Cerebellar cortex (tissue), 1 donor: Measurements from ENCODE around the gene ORC5.
A peak's percentile ranks its signal among the peaks of the same experiment; 100 is the strongest.

ENCODE experiments used
- DNase-seq: peaks from one replicate; pipeline ENCODE4 v3.0.0-alpha.2; 2015; ENCODE audit warnings: low spot score

Gene ORC5

GRCh38 chr7:104126411-104126841 lies 81.4 kb downstream of the ORC5 start:
- DNase-seq, result peak; percentile 99

DNA sequence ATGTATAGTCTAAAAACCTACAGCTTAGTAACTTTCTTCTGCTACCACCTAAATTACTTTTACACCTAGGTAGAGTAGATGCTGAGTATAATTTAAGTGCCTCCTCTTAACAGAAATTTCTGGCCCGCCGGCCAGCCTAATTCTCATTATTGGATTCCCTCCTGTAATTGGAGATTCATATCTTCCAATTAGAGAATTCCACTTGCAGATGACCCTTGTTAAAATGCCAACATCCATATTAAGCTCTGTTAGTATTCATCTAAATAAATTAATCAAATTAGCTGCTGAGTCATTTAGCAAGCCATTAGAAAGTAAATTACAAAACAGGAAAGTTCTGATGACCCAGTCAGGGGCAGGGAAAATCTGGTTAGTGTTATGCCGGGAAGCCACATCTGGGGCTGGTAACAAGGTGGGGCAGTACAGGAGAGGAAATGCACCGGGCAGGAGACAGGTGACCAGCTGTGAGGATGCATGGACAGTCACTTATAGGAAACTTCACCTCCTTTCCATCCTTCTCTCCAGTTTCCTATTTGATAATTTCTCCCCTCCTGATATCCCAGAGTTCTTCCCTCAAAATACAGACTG lies 82.8 kb downstream of the ORC5 start:
- DNase-seq, result no peak

GRCh38 chr7:104124469-104124868 lies 83.3 kb downstream of the ORC5 start:
- DNase-seq, result no peak

DNA sequence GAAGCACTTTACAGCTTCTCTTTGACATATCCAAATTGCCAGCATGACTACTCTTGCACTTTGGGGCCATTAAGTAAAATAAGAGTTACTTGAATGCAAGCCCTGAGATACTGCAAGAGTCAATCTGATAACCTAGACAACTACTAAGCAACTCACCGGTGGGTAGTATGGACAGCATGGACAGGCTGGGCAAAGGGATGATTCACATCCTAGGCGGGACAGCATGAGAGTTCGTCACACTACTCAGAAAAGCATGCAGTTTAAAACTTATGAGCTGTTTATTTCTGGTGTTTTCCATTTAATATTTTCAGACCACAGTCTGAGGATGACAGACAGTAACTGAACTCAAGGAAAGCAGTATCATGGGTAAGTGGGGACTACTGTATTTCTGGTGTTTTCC lies 84.0 kb downstream of the ORC5 start:
- DNase-seq, result no peak

DNA sequence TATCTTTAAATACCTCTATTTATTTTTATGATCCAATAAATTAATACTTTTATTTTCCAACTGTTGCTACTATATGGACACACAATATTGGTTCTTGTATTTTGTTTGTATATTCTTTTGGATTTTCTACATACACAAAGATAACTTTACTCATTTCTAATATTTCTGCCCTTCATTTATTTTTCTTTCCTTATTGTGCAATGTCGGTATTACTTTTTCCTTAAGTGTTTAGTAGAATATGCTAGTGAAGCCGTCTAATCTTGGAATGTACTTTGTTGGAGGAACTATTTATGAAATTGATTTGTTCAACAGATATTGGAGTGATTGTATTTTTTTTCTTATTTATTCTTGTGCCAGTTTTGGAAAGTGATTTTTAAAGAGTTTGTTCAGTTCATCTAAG lies 94.0 kb downstream of the ORC5 start:
- no peak for DNase-seq

DNA sequence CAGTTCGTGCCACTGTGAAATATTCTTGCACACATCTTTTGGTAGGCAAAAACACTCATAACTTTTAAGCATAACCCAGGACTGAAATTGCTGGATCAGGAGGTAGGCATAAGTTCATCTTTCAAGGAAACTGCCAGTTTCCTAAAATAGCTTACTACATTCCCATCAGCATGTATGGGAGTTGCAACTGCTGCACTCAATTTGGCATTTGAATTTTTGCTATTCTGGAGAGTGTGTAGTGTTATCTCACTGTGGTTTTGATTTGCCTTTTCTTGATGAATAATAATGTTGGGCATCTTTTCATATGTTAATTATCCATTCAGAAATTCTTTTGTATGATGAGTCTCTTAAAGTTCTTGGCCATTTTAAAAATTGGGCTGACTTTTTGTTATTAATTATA lies 95.2 kb downstream of the ORC5 start:
- DNase-seq, result no peak

DNA sequence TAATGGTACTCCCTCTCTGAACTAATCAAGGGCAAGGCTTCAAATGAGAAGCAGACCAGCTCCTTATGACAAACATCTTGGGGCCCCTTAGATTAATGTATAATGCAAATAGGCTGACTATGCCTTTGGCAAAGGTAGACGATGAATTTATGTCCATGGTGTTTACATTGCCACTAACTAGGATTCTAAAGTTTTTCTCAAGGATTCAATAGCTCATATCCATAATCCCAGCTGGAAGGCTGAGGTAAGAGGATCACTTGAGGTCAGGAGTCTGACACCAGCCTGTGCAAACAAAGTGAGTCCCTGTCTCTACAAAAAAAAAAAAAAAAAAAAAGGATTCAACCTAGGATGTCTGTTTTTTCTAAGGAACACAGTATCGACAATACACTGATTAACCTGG lies 96.5 kb downstream of the ORC5 start:
- DNase-seq, result no peak

DNA sequence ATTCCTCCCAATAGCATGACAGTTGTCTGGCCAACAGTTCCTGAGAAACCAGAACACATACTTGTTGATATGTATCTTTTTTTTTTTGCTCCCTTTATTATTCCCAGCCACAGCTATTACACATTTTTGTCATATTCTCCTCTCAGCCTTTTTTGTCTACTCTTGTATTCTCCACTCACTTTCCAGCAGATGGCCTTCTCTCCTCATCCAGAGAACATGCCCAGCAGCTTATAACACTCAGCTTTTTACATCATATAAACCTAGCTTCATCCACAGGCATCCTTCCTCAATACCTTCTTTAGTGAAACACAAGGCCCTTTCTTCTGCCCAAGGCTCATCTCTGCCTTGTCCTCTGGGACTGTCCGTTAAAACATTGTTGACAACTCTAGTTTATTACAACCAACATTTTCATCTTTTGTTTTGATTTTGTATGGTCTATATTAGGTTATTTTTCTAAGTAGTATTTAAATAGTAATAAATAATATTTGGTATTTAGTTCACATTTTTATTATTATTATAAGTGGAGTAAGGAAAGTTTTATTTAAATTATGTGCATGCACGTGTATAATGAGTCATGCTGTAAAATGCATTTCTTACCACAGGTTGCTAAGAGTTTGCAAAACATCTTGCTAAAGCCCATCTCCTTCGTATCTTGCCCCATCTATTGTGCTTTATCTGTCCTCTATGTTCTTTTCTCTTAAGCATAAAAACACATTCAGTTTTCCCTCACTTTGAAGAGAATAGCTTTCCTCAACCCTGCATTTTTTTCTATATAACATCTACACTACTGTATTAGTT lies 101.5 kb downstream of the ORC5 start:
- DNase-seq, result peak; percentile 79

DNA sequence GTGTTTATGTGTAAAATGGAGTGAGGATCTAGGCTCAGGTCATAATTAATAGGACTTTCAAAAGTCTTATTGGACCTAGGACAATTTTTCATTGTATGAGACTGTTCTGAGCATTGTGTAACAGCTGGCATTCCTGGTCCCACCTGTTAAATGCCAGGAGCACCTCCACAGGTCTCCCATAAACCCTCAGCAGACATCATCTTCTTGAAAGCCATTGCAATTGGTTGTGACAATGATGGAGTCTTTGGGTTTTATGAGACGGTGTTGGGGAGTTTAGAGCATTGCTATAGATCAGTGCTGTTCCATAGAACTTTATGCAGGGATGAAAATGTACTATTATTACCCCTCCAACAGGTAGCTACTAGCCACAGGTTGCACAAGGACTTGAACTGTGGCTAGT lies 108.9 kb downstream of the ORC5 start:
- DNase-seq, result no peak

DNA sequence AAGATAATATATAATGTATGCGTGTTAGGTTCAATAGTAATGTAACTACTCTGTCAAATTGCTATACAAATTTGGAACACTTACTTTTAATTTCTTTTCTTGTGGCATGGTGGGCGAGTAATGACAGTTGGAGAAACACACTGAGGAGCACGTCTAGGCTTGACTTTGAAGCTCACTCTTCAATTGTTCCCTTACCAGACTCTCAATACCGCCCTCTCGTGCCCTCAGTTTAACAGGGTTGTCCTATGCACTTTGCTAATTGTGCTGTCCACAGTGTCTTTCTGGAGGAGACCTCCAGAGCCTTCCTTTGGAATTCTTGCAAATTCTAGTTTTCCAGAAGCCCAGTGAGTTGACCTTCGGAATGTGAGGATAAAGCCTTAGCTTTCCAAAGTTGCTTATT lies 111.1 kb downstream of the ORC5 start:
- DNase-seq, result peak; percentile 16

DNA sequence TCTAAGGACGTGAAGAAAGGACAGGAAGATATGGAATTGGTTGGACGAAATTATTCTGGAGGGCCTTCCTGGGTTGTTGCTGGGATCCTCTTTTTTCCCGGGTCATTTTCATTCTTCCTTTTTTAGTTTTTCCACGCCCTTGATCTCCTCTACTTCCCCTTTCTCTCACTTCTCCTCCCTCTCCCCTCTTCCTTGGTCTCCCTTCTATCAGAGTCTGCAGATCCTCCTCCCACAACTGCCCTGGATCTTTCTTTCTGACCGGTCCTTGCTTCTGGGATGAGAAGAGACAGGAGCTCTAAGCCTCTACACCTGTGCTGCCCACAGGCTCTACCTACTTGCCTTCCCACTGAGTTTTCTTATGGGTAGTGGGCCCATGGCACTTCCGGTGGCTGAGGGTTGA lies 114.7 kb downstream of the ORC5 start:
- no peak for DNase-seq

DNA sequence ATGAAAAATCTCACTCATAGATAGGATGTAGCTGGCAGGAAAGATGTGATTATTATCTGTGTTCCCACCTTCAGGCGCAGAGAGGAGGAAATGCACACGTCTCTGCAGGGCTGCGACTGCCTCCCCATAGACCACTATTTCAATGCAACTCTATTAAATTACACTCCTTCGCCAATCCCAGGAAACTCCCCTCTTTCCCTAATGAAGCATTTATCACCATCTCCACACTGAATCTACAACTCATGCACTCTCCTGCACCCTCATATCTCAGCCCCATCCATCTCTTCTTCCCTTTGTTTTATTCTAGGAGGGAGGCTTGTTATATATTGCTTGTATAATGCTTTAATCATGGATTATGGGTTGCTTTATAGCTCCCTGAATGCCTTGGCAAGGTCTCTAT lies 116.6 kb downstream of the ORC5 start:
- DNase-seq, result no peak

- DNase-seq, result no peak
Observed at GRCh38 chr7:104089612-104090011, 118.2 kb downstream of the ORC5 start.

- DNase-seq, result no peak
Observed at GRCh38 chr7:104089061-104089460, 118.8 kb downstream of the ORC5 start.
